Stomach (tissue), 19 donors: ENCODE results near the gene SCAI. TPM values are rescaled to one million over a fixed set of nuclear protein-coding genes. Genes with fewer than 3 reads are reported as not detected.

Experiments used
- DNase-seq, 2 donors: peaks; one replicate each; pipeline versions ENCODE4 v3.0.0 to v3.0.0-alpha.2; 2013 to 2019
- H3K27ac ChIP-seq, 5 donors: fragments of 200-600 bp in 4 of 5; sonication (generic) in 4 of 5; one replicate each; pipeline ENCODE4 v1.5.1; 2013 to 2019; ENCODE audit warnings: mild to moderate bottlenecking in 1 of 5, moderate library complexity in 1 of 5
- H3K27me3 ChIP-seq, 3 donors: fragments of 200-600 bp; sonication (generic); one replicate each; pipeline ENCODE4 v1.5.1; 2017 to 2019; ENCODE audit warnings: mixed run types in 1 of 3
- H3K36me3 ChIP-seq, 4 donors: fragments of 200-600 bp; sonication (generic); 1 replicate in 3 of 4; 2 replicates in 1 of 4; pipeline ENCODE4 v1.5.1; 2016 to 2019
- H3K4me1 ChIP-seq, 4 donors: fragments of 200-600 bp; sonication (generic); one replicate each; pipeline ENCODE4 v1.5.1; 2016 to 2019
- H3K4me3 ChIP-seq, 4 donors: fragments of 200-600 bp; sonication (generic) in 3 of 4; one replicate each; pipeline ENCODE4 v1.5.1; 2016 to 2019; ENCODE audit warnings: mild to moderate bottlenecking in 1 of 4
- H3K9me3 ChIP-seq, 4 donors: fragments of 200-600 bp; sonication (generic); one replicate each; pipeline ENCODE4 v1.5.1; 2016 to 2019
- CTCF ChIP-seq, 7 experiments: fragments of 450-650 bp in 4 of 7; fragments of 200-600 bp in 3 of 7; sonication (generic) in 3 of 7; IDR thresholded peaks; one replicate each; pipeline ENCODE4 v1.5.1; 2016 to 2019; ENCODE audit warnings: antibody characterized with exemption in 7 of 7, control low read depth in 2 of 7, mild to moderate bottlenecking in 1 of 7
- EP300 ChIP-seq: sonication (generic); formaldehyde crosslinking; IDR thresholded peaks from one replicate; pipeline ENCODE4 v1.6.1; 2017; ENCODE audit warnings: antibody characterized with exemption
- POLR2A ChIP-seq, 4 donors: fragments of 450-650 bp; IDR thresholded peaks; one replicate each; pipeline ENCODE4 v1.6.1; 2016; ENCODE audit warnings: antibody characterized with exemption in 4 of 4, control low read depth in 2 of 4, mild to moderate bottlenecking in 1 of 4, moderate library complexity in 1 of 4
- POLR2AphosphoS5 ChIP-seq, 3 donors: sonication (generic); formaldehyde crosslinking; IDR thresholded peaks; one replicate each; pipeline ENCODE4 v1.6.1; 2016; ENCODE audit warnings: antibody characterized with exemption in 3 of 3
- WGBS, 5 donors: extraction: QIAGEN DNeasy Blood & Tissue Kit in 3 of 5; methylation state at CpG; one replicate each; pipeline versions ENCODE4 v1.1.5 to v1.1.7; 2013 to 2018; 5-methylcytosine and 5-hydroxymethylcytosine counted together
- intact Hi-C: fragments of 100-400 bp; cut with DNase I; formaldehyde crosslinking; loops from one replicate; pipeline ENCODE4 v1.15.1; 2023; ENCODE audit warnings: low total_unique reads
- long read RNA-seq, 10 donors: transcript quantifications; one replicate each; lab custom pipeline, GENCODE V29; 2026
- polyA plus RNA-seq, 3 donors: library from polyadenylated mRNA; stranded (reverse); fragments of 200-250 nt; gene quantifications; one replicate each; pipeline ENCODE4 v1.2.3, GENCODE V29; 2013
- total RNA-seq, 5 donors: library from RNA; depleted of rRNA; stranded (reverse); fragments of >200 nt; gene quantifications; one replicate each; pipeline versions ENCODE4 v1.1.0 to v1.2.3, GENCODE V29; 2014 to 2016
- donor health status: healthy with polysubstance abuse.
- donor health status: Bipolar disorder and iron deficiency.
- donor health status: healthy.

The SCAI gene
- total RNA-seq: 10 to 100 TPM in 3 of 5 donors, 1 to 10 TPM in 2; 1.2 to 21.0 (median 11.7) TPM
- polyA plus RNA-seq: under 1 TPM; 0.46 to 0.83 (median 0.50) TPM
- long read RNA-seq, donor 1: 0 reads
- long read RNA-seq, donor 2: 0 reads
- long read RNA-seq, donor 3: 0 reads
- long read RNA-seq, donor 4: 0 reads
- long read RNA-seq, donor 5: 0 reads
- long read RNA-seq, donor 6: 0 reads
- long read RNA-seq, donor 7: 0 reads
- long read RNA-seq, donor 8: 0 reads
- long read RNA-seq, donor 9: 0 reads
- long read RNA-seq, donor 10: 0 reads

GRCh38 chr9:125143377-125144090, at the start of gene SCAI:
TSS of gene SCAI (minus strand) at chr9:125143528. CDS start at chr9:125143437, 91 bp downstream.
- Histone ChIP-seq H3K36me3 (peaks cover 0 to 6% (median 0%) of the 10 kb centered on the region in 4 donors), H3K27me3 (no peaks in the 10 kb centered on the region), H3K4me3 (peak within 1 kb of the TSS; percentile 90 to 98 (median 96)), H3K27ac (peak within 1 kb of the TSS in 4 of 5 donors; percentile 75 to 87 (median 83)), H3K9me3 (no peaks in the 10 kb centered on the region), H3K4me1 (peaks cover 0 to 41% (median 19%) of the 10 kb centered on the region in 4 donors)
- WGBS, 5 donors: 0 to 1% (median 0%) methylated on average over 20 to 46 of the region's 46 CpGs
- DNase-seq: peak; percentile 99 to 100
- intact Hi-C loops: loop anchor here (10.0 kb wide), 1 partner anchor 199 kb away; the partner anchor contains the start of gene GOLGA1
- TF ChIP-seq POLR2AphosphoS5 (IDR thresholded peaks at IDR 0.05) (peak; percentile 22 to 79 (median 70)), POLR2A (IDR thresholded peaks at IDR 0.05) (no peak), CTCF (IDR thresholded peaks at IDR 0.05) (peak in 6 of 7 experiments; percentile 92 to 100 (median 100))

GRCh38 chr9:125190361-125190801, 47.1 kb upstream of the SCAI start:
- DNase-seq: peak in 1 of 2 donors; percentile 35
- 44 to 59% (median 47%) methylated on average over 14 of the region's 14 CpGs for WGBS, 5 donors

GRCh38 chr9:125189361-125190289, 46.3 kb upstream of the SCAI start, which contains the start of gene PPP6C:
TSS of gene PPP6C (minus strand) at chr9:125189803. CDS start at chr9:125189718, 85 bp downstream.
- no peaks in the 10 kb centered on the region for H3K9me3 ChIP-seq
- no peaks in the 10 kb centered on the region for H3K36me3 ChIP-seq
- peak in 5 of 7 experiments; percentile 41 to 69 (median 54) for TF ChIP-seq CTCF (IDR thresholded peaks at IDR 0.05)
- TF ChIP-seq POLR2AphosphoS5 (IDR thresholded peaks at IDR 0.05): peak; percentile 69 to 94 (median 87)
- TF ChIP-seq EP300: no peak
- peak in 2 of 4 donors; percentile 6 to 42 for TF ChIP-seq POLR2A (IDR thresholded peaks at IDR 0.05)
- H3K4me3 ChIP-seq: peak within 1 kb of the TSS; percentile 73 to 100 (median 90)
- 0 to 1% (median 0%) methylated on average over 33 to 82 of the region's 82 CpGs for WGBS, 5 donors
- peak; percentile 97 to 99 for DNase-seq
- intact Hi-C loops: no loop called here
- H3K27me3 ChIP-seq: no peaks in the 10 kb centered on the region
- peak within 1 kb of the TSS; percentile 90 to 98 (median 92) for H3K27ac ChIP-seq
- peaks cover 30 to 58% (median 47%) of the 10 kb centered on the region in 4 donors for H3K4me1 ChIP-seq

More at GRCh38 chr9:125190361-125190801, 47.1 kb upstream of the SCAI start:
- Histone ChIP-seq H3K4me3 (peak overlapping the region; percentile 73 to 100 (median 90)), H3K36me3 (no peaks in the 10 kb centered on the region), H3K27ac (peak overlapping the region; percentile 90 to 98 (median 92)), H3K9me3 (no peaks in the 10 kb centered on the region), H3K4me1 (peaks cover 30 to 50% (median 41%) of the 10 kb centered on the region in 4 donors), H3K27me3 (no peaks in the 10 kb centered on the region)
- intact Hi-C loops: no loop called here
- TF ChIP-seq CTCF (IDR thresholded peaks at IDR 0.05) (no peak), POLR2A (IDR thresholded peaks at IDR 0.05) (no peak), POLR2AphosphoS5 (IDR thresholded peaks at IDR 0.05) (no peak), EP300 (no peak)
